MCF 10A (cell line): ENCODE measurements around the gene RNFT2. TPM values are rescaled to one million over a fixed set of nuclear protein-coding genes. Genes with fewer than 3 reads are reported as not detected.
"Not testable (repeated sequence)": the region's sequence is repeated elsewhere in the genome, so short reads cannot be mapped to it uniquely, and the experiment has no call there.

ENCODE experiments used
- BruUV-seq: library from RNA; stranded (reverse); fragments of 400-500 nt; replicated peaks from 2 replicates; lab custom pipeline; 2021; lab: Mats Ljungman, UMichigan
- CTCF ChIA-PET: fragments of 300-600 bp; sonication (Branson Sonifier 250); formaldehyde crosslinking; extraction: SDS; loops from one replicate; lab custom pipeline; 2021; ENCODE audit warnings: antibody characterized with exemption, inconsistent platforms; lab: Yijun Ruan, JAX
- POLR2A ChIA-PET: fragments of 300-600, 350-650 bp; sonication (Branson Sonifier 250); formaldehyde crosslinking; extraction: SDS; loops from one replicate; lab custom pipeline; 2020; ENCODE audit warnings: antibody characterized with exemption, inconsistent platforms; lab: Yijun Ruan, JAX
- DNase-seq: peaks from one replicate; pipeline ENCODE4 v3.0.0-alpha.2; 2018; ENCODE audit not compliant: unreplicated experiment
- H3K27ac Mint-ChIP-seq: one replicate; pipeline ENCODE4 v1.8.0; 2022; ENCODE audit warnings: mild to moderate bottlenecking, low read depth, mixed read lengths; ENCODE audit not compliant: unreplicated experiment
- H3K27me3 Mint-ChIP-seq: one replicate; pipeline ENCODE4 v1.8.0; 2022; ENCODE audit warnings: mixed read lengths; ENCODE audit not compliant: insufficient read depth, unreplicated experiment
- H3K36me3 Mint-ChIP-seq: one replicate; pipeline ENCODE4 v1.8.0; 2022; ENCODE audit warnings: mild to moderate bottlenecking, moderate library complexity, mixed read lengths; ENCODE audit not compliant: insufficient read depth, unreplicated experiment
- H3K4me1 Mint-ChIP-seq: one replicate; pipeline ENCODE4 v1.8.0; 2022; ENCODE audit warnings: mixed read lengths; ENCODE audit not compliant: insufficient read depth, unreplicated experiment
- H3K4me3 Mint-ChIP-seq: one replicate; pipeline ENCODE4 v1.8.0; 2022; ENCODE audit warnings: mild to moderate bottlenecking, moderate library complexity, mixed read lengths; ENCODE audit not compliant: unreplicated experiment
- H3K9me3 Mint-ChIP-seq: one replicate; pipeline ENCODE4 v1.8.0; 2022; ENCODE audit warnings: mixed read lengths; ENCODE audit not compliant: unreplicated experiment
- intact Hi-C: fragments of 100-400 bp; cut with micrococcal nuclease; formaldehyde crosslinking; loops from 2 replicates; pipeline ENCODE4 v1.14.1; 2022
- total RNA-seq: library from RNA; stranded (reverse); gene quantifications from 2 replicates; pipeline ENCODE4 v1.2.3, GENCODE V29; 2022
- TF ChIP-seq, protein P1 (sequence below): fragments of 200-600 bp; IDR thresholded peaks from one replicate; pipeline ENCODE4 v1.8.0; 2022; ENCODE audit warnings: antibody characterized with exemption, mild to moderate bottlenecking; ENCODE audit not compliant: unreplicated experiment

The RNFT2 gene
- total RNA-seq, 1 experiment from 2014 or later, result 7.2 TPM

DNA sequence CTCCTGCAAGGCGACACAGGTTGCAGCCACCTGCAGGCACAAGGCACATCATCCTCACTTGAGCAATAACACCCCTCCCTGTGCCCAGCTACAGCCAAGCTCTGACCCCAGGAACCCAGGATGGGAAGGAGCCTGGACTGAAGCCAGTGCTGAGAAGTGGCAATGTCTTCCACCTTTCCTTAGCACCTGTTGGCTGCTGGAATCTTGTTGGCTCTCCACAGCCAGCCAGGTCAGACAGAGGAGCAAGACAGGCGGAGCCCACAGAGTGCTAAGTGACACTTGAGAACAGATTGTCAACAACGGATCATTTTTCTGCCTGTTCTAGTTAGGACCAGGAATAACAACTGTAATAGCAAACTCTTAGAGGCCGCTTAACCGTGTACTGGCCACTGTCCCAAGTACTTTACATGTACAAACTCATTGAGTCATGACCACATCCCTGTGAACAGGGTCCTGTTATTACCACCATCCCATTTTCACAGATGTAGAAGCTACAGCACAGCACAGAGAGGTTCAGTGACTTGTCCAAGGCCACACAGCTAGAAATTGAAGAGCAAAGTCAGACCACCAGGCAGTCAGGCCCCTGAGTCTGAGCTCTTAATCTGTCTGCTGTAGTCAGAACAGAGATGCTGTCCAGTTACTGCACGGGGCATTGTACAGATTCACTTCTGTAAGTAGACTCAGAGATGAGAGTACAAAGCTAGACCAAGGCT is 45.6 kb downstream of the RNFT2 start:
- ChIA-PET POLR2A (no interaction called here), CTCF (no interaction called here)
- intact Hi-C loops, result no loop called here
- Mint-ChIP-seq H3K9me3 (no peaks in the 10 kb centered on the region), H3K4me3 (no peak overlapping the region), H3K27me3 (no peaks in the 10 kb centered on the region), H3K4me1 (no peaks in the 10 kb centered on the region), H3K27ac (no peak overlapping the region), H3K36me3 (no peaks in the 10 kb centered on the region)
- BruUV-seq, result no TSS peak
- TF ChIP-seq, protein P1, sequence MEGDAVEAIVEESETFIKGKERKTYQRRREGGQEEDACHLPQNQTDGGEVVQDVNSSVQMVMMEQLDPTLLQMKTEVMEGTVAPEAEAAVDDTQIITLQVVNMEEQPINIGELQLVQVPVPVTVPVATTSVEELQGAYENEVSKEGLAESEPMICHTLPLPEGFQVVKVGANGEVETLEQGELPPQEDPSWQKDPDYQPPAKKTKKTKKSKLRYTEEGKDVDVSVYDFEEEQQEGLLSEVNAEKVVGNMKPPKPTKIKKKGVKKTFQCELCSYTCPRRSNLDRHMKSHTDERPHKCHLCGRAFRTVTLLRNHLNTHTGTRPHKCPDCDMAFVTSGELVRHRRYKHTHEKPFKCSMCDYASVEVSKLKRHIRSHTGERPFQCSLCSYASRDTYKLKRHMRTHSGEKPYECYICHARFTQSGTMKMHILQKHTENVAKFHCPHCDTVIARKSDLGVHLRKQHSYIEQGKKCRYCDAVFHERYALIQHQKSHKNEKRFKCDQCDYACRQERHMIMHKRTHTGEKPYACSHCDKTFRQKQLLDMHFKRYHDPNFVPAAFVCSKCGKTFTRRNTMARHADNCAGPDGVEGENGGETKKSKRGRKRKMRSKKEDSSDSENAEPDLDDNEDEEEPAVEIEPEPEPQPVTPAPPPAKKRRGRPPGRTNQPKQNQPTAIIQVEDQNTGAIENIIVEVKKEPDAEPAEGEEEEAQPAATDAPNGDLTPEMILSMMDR, result no peak
- no peak for DNase-seq

DNA sequence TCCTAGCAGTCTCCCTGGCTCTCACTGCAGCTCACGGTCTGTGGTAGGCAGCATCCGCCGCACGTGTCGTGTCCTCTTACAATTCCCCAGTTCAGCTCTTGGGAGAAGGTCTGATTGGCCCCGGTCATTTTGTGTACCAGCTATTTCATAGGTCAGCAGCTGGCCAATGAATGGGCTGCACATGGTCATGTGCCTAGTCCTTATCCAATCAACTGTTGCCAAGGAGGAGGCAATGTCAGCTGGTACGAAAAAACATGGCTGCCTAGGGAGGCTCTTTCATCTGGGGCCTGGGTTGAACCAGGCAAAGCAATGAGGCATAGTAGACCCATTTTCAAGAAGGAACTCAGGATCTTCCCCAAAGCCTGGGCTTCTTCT is 46.1 kb downstream of the RNFT2 start:
- Mint-ChIP-seq H3K4me3 (no peak overlapping the region), H3K27me3 (no peaks in the 10 kb centered on the region), H3K9me3 (no peaks in the 10 kb centered on the region), H3K27ac (no peak overlapping the region), H3K4me1 (no peaks in the 10 kb centered on the region), H3K36me3 (no peaks in the 10 kb centered on the region)
- ChIA-PET CTCF (no interaction called here), POLR2A (no interaction called here)
- no TSS peak for BruUV-seq
- TF ChIP-seq, protein P1, result no peak
- DNase-seq, result no peak
- intact Hi-C loops, result no loop called here

DNA sequence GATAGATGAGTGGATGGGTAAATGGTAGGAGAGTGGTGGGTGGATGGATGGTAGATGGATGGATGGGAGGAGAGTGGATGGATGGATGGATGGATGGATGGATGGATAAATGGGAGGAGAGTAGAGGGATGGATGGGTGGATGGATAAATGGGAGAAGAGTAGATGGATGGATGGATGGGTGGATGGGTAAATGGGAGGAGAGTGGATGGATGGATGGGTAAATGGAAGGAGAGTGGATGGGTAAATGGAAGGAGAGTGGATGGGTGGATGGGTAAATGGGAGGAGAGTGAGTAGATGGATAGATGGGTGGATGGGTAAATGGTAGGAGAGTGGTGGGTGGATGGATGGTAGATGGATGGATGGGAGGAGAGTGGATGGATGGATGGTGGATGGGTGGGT is 51.4 kb downstream of the RNFT2 start:
- DNase-seq, H3K27me3 Mint-ChIP-seq: not testable (repeated sequence)

GRCh38 chr12:116790066-116790465 is 52.0 kb downstream of the RNFT2 start:
- H3K4me1 Mint-ChIP-seq, result no peaks in the 10 kb centered on the region
- H3K36me3 Mint-ChIP-seq, result no peaks in the 10 kb centered on the region
- no TSS peak for BruUV-seq
- H3K27ac Mint-ChIP-seq, result no peak overlapping the region
- H3K4me3 Mint-ChIP-seq, result no peak overlapping the region
- no peaks in the 10 kb centered on the region for H3K27me3 Mint-ChIP-seq
- DNase-seq, result no peak
- TF ChIP-seq, protein P1, result no peak
- ChIA-PET CTCF (no interaction called here), POLR2A (interaction anchor here (0.7 kb wide), 1 partner anchor 68 kb away, joined by 3 read pairs; no protein-coding TSS in a partner anchor)
- intact Hi-C loops, result no loop called here
- no peaks in the 10 kb centered on the region for H3K9me3 Mint-ChIP-seq

More for the DNA sequence above, 51.4 kb downstream of the RNFT2 start:
- H3K4me1 Mint-ChIP-seq, H3K4me3 Mint-ChIP-seq, BruUV-seq, H3K36me3 Mint-ChIP-seq, intact Hi-C loops, H3K9me3 Mint-ChIP-seq, CTCF ChIA-PET, H3K27ac Mint-ChIP-seq: not testable (repeated sequence)
- POLR2A ChIA-PET, result interaction anchor here (0.7 kb wide), 1 partner anchor 69 kb away, joined by 3 read pairs; no protein-coding TSS in a partner anchor
